H1 (cell line): ENCODE measurements around the gene KIF25. TPM values are rescaled to one million over a fixed set of nuclear protein-coding genes. Genes with fewer than 3 reads are reported as not detected.
A peak's percentile ranks its signal among the peaks of the same experiment; 100 is the strongest.

Source experiments
- CTCF ChIA-PET: fragments of 300-600 bp; sonication (Branson Sonifier 250); formaldehyde crosslinking; loops from one replicate; lab custom pipeline; 2021; ENCODE audit not compliant: partially characterized antibody; lab: Charles Lee
- POLR2A ChIA-PET: fragments of 300-600 bp; sonication (Branson Sonifier 250); formaldehyde crosslinking; loops from one replicate; lab custom pipeline; 2021; ENCODE audit warnings: inconsistent platforms; ENCODE audit not compliant: partially characterized antibody; lab: Charles Lee
- DNase-seq, 2 experiments: peaks; one replicate each; pipeline versions ENCODE4 v3.0.0 to v3.0.0-alpha.2; 2010 to 2022; ENCODE audit warnings: low spot score in 2 of 2, low read depth in 1 of 2, mixed read lengths in 1 of 2
- FAIRE-seq: peaks from 2 replicates; lab custom pipeline; 2011; peaks lifted over from hg19 to GRCh38; lab: Jason Lieb, UNC
- H2AFZ ChIP-seq: 2 replicates; pipeline ENCODE4 v1.8.1; 2012; ENCODE audit warnings: low read length, inconsistent platforms
- H2AK5ac ChIP-seq: 2 replicates; pipeline ENCODE4 v1.6.1; 2013; ENCODE audit warnings: low read depth, low read length
- H2BK120ac ChIP-seq: replicated peaks from 2 replicates; pipeline ENCODE3; 2013; ENCODE audit warnings: low read depth, low read length, inconsistent platforms
- H2BK12ac ChIP-seq: 2 replicates; pipeline ENCODE4 v1.6.1; 2013; ENCODE audit warnings: low read depth, low read length
- H2BK15ac ChIP-seq: 2 replicates; pipeline ENCODE4 v1.6.1; 2013; ENCODE audit warnings: low read length
- H2BK20ac ChIP-seq: 2 replicates; pipeline ENCODE4 v1.6.1; 2013; ENCODE audit warnings: low read length
- H2BK5ac ChIP-seq: 2 replicates; pipeline ENCODE4 v1.6.1; 2013; ENCODE audit warnings: low read depth, low read length
- H3K14ac ChIP-seq: 2 replicates; pipeline ENCODE4 v1.6.1; 2013; ENCODE audit warnings: inconsistent platforms; ENCODE audit not compliant: insufficient read length
- H3K18ac ChIP-seq: 2 replicates; pipeline ENCODE4 v1.6.1; 2013; ENCODE audit warnings: low read length; ENCODE audit errors: extremely low read depth
- H3K23ac ChIP-seq: 2 replicates; pipeline ENCODE4 v1.6.1; 2013; ENCODE audit warnings: inconsistent platforms; ENCODE audit not compliant: insufficient read length
- H3K23me2 ChIP-seq: 2 replicates; pipeline ENCODE4 v1.6.1; 2013; ENCODE audit warnings: low read depth, low read length
- H3K27ac ChIP-seq: 2 replicates; pipeline ENCODE4 v1.6.1; 2011; ENCODE audit warnings: low read depth, low read length, inconsistent platforms
- H3K27me3 ChIP-seq, 4 experiments: replicated peaks in 1 of 4; 1 replicate in 1 of 4; 2 replicates in 3 of 4; pipeline versions ENCODE4 v1.6.1 to v1.8.1; 2011 to 2013; ENCODE audit warnings: low read length in 3 of 4, mild to moderate bottlenecking in 3 of 4, inconsistent platforms in 2 of 4, mixed read lengths in 2 of 4, moderate library complexity in 1 of 4; ENCODE audit not compliant: control insufficient read depth in 3 of 4, insufficient read depth in 3 of 4; ENCODE audit errors: extremely low read depth in 1 of 4
- H3K36me3 ChIP-seq, 4 experiments: 2 replicates each; pipeline versions ENCODE4 v1.6.1 to v1.8.1; 2011 to 2013; ENCODE audit warnings: mild to moderate bottlenecking in 4 of 4, low read length in 3 of 4, moderate library complexity in 2 of 4, control low read depth in 1 of 4, inconsistent platforms in 1 of 4; ENCODE audit not compliant: insufficient read depth in 4 of 4, control insufficient read depth in 2 of 4
- H3K4ac ChIP-seq: replicated peaks from 2 replicates; pipeline ENCODE3; 2013; ENCODE audit warnings: low read length, low read depth, mixed read lengths, inconsistent platforms; ENCODE audit not compliant: insufficient read length
- H3K4me1 ChIP-seq, 4 experiments: replicated peaks in 1 of 4; 1 replicate in 1 of 4; 2 replicates in 3 of 4; pipeline versions ENCODE4 v1.6.1 to v1.8.1; 2011 to 2013; ENCODE audit warnings: low read length in 3 of 4, inconsistent platforms in 2 of 4, mixed read lengths in 1 of 4; ENCODE audit not compliant: insufficient read depth in 4 of 4, control insufficient read depth in 3 of 4
- H3K4me2 ChIP-seq, 2 experiments: 2 replicates each; pipeline versions ENCODE4 v1.6.1 to v1.8.1; 2011 to 2013; ENCODE audit warnings: low read depth in 2 of 2, low read length in 2 of 2, control low read depth in 1 of 2, inconsistent platforms in 1 of 2, mild to moderate bottlenecking in 1 of 2; ENCODE audit not compliant: insufficient read depth in 1 of 2
- H3K4me3 ChIP-seq, 4 experiments: fragments of 200-600, 300-600 bp in 1 of 4; sonication (generic), shearing (Covaris generic), sonication (Bioruptor Twin) in 1 of 4; 2 replicates each; pipeline versions ENCODE4 v1.5.1 to v1.8.1; 2011 to 2016; ENCODE audit warnings: low read length in 4 of 4, low read depth in 3 of 4, control low read depth in 2 of 4, inconsistent platforms in 2 of 4, mild to moderate bottlenecking in 2 of 4, mixed read lengths in 1 of 4, moderate library complexity in 1 of 4; ENCODE audit not compliant: insufficient read depth in 2 of 4; ENCODE audit errors: extremely low read depth in 1 of 4
- H3K56ac ChIP-seq: replicated peaks from 2 replicates; pipeline ENCODE3; 2013; ENCODE audit warnings: low read depth, mild to moderate bottlenecking, mixed read lengths, low read length, inconsistent platforms; ENCODE audit not compliant: insufficient read length
- H3K79me1 ChIP-seq: 2 replicates; pipeline ENCODE4 v1.6.1; 2013; ENCODE audit warnings: low read depth, low read length, control low read depth
- H3K79me2 ChIP-seq, 2 experiments: 2 replicates each; pipeline versions ENCODE4 v1.6.1 to v1.8.1; 2012 to 2013; ENCODE audit warnings: low read length in 2 of 2, mild to moderate bottlenecking in 2 of 2, inconsistent platforms in 1 of 2; ENCODE audit not compliant: insufficient read depth in 2 of 2, control insufficient read depth in 1 of 2
- H3K9ac ChIP-seq, 4 experiments: replicated peaks in 1 of 4; 1 replicate in 1 of 4; 2 replicates in 3 of 4; pipeline versions ENCODE4 v1.6.1 to v1.8.1; 2011 to 2013; ENCODE audit warnings: low read depth in 3 of 4, low read length in 3 of 4, control low read depth in 2 of 4, mild to moderate bottlenecking in 2 of 4, moderate library complexity in 2 of 4, inconsistent platforms in 1 of 4; ENCODE audit errors: extremely low read depth in 1 of 4
- H3K9me3 ChIP-seq, 2 experiments: 2 replicates each; pipeline versions ENCODE4 v1.6.1 to v1.8.1; 2012 to 2013; ENCODE audit warnings: mild to moderate bottlenecking in 2 of 2, moderate library complexity in 2 of 2, control low read depth in 1 of 2, inconsistent platforms in 1 of 2, low read depth in 1 of 2, low read length in 1 of 2, mixed read lengths in 1 of 2; ENCODE audit not compliant: insufficient read depth in 2 of 2
- H4K20me1 ChIP-seq, 2 experiments: replicated peaks in 1 of 2; 2 replicates each; pipeline versions ENCODE3 to v1.8.1; 2011 to 2013; ENCODE audit warnings: inconsistent platforms in 2 of 2, low read length in 2 of 2, mild to moderate bottlenecking in 1 of 2; ENCODE audit not compliant: insufficient read depth in 2 of 2, control insufficient read depth in 1 of 2
- H4K5ac ChIP-seq: 2 replicates; pipeline ENCODE4 v1.6.1; 2013; ENCODE audit warnings: low read length, low read depth, mixed read lengths, inconsistent platforms; ENCODE audit not compliant: insufficient read length
- H4K8ac ChIP-seq: 2 replicates; pipeline ENCODE4 v1.8.0; 2013; ENCODE audit warnings: mild to moderate bottlenecking, moderate library complexity, low read length, inconsistent platforms; ENCODE audit not compliant: insufficient read depth; ENCODE audit errors: extremely low read depth
- H4K91ac ChIP-seq: replicated peaks from 2 replicates; pipeline ENCODE3; 2013; ENCODE audit warnings: low read length, mixed read lengths, inconsistent platforms; ENCODE audit not compliant: insufficient read length
- WGBS, 2 experiments: shearing (Covaris generic) in 1 of 2; methylation state at CpG; one replicate each; pipeline versions ENCODE4 v1.1.6 to v1.1.7; 2013 to 2015; ENCODE audit warnings: low lambda C conversion rate in 2 of 2, mixed read lengths in 2 of 2, inconsistent platforms in 1 of 2, low coverage in 1 of 2, missing lambda C conversion rate in 1 of 2; ENCODE audit not compliant: insufficient replicate concordance in 2 of 2, insufficient coverage in 1 of 2, insufficient read length in 1 of 2; ENCODE audit errors: extremely low coverage in 1 of 2, missing lambda C conversion rate in 1 of 2; 5-methylcytosine and 5-hydroxymethylcytosine counted together
- polyA plus RNA-seq, 7 experiments: library from polyadenylated mRNA; depleted of rRNA in 3 of 7; stranded (reverse) in 5 of 7; unstranded in 2 of 7; fragments of >200 nt in 5 of 7; fragments of 200-250 nt in 2 of 7; gene quantifications; 1 replicate in 5 of 7; 2 replicates in 1 of 7; 4 replicates in 1 of 7; pipeline versions ENCODE4 v1.2.1 to v1.2.3, GENCODE V29; 2011 to 2013; ENCODE audit warnings: missing spikeins in 2 of 7, mixed read lengths in 2 of 7
- total RNA-seq: library from RNA; stranded (reverse); fragmentation: NEBNext Ultra II Directional; extraction: Animal tissue kit (Norgen Biotek cat#: 25700); gene quantifications from 2 replicates; pipeline ENCODE4 v1.2.1, GENCODE V29; 2021

The KIF25 gene
- total and polyA plus RNA-seq, 2 of the 8 experiments (the other 6 are each of a cell fraction or from before 2014, with no cell fraction given), result 1.5 to 2.0 TPM

GRCh38 chr6:167979436-167980139 is 17.9 kb upstream of the KIF25 start:
- FAIRE-seq (no peak), DNase-seq (no peak)
- ChIA-PET CTCF (interaction anchor here (0.6 to 3.1 kb wide), 4 partner anchors 12 to 80 kb away, joined by 3 to 17 read pairs (median 5); no protein-coding TSS in a partner anchor), POLR2A (no interaction called here)
- no peak overlapping the region for H2AK5ac ChIP-seq
- no peak overlapping the region for H2BK5ac ChIP-seq
- H2BK20ac ChIP-seq, result no peak overlapping the region
- H4K8ac ChIP-seq, result peak overlapping the region; percentile 45; the same call in 1 of the 2 replicates
- H2BK120ac ChIP-seq, result no peak overlapping the region
- H4K20me1 ChIP-seq, result no peaks in the 10 kb centered on the region
- H3K79me2 ChIP-seq, result no peaks in the 10 kb centered on the region
- H3K79me1 ChIP-seq, result no peaks in the 10 kb centered on the region
- H2AFZ ChIP-seq, result no peak overlapping the region
- no peak overlapping the region for H3K9ac ChIP-seq
- no peak overlapping the region for H3K4me2 ChIP-seq
- no peak overlapping the region for H3K56ac ChIP-seq
- no peaks in the 10 kb centered on the region for H3K36me3 ChIP-seq
- no peak overlapping the region for H3K14ac ChIP-seq
- no peak overlapping the region for H4K91ac ChIP-seq
- no peak overlapping the region for H4K5ac ChIP-seq
- no peak overlapping the region for H3K4me3 ChIP-seq
- H3K27ac ChIP-seq, result no peak overlapping the region
- H2BK12ac ChIP-seq, result no peak overlapping the region
- no peaks in the 10 kb centered on the region for H3K27me3 ChIP-seq
- no peak overlapping the region for H3K4ac ChIP-seq
- peaks cover 0 to 6% of the 10 kb centered on the region in 2 experiments; a peak in 1 of 4 replicates for H3K9me3 ChIP-seq
- no peaks in the 10 kb centered on the region for H3K23me2 ChIP-seq
- H3K18ac ChIP-seq, result no peak overlapping the region
- WGBS, 2 experiments, result 91% methylated on average over 12 of the region's 12 CpGs; no CpG with 5 or more reads in 1 of the 2 experiments
- no peak overlapping the region for H3K23ac ChIP-seq
- no peak overlapping the region for H2BK15ac ChIP-seq
- H3K4me1 ChIP-seq, result no peaks in the 10 kb centered on the region
